Mucosa of descending colon (tissue), 3 donors: ENCODE data around the gene C5orf63. TPM values are rescaled to one million over a fixed set of nuclear protein-coding genes. Genes with fewer than 3 reads are reported as not detected.

Experiments
- ATAC-seq: fragments of 200-7000 bp; cut with Tn5 transposase; one replicate; pipeline ENCODE4 v1.9.1; 2020; ENCODE audit warnings: mild to moderate bottlenecking, moderate library complexity
- DNase-seq, 3 donors: peaks; one replicate each; pipeline ENCODE4 v3.0.0-alpha.2; 2020
- H3K36me3 ChIP-seq: fragments of 200-600 bp; one replicate; pipeline ENCODE4 v1.8.0; 2021; ENCODE audit warnings: low read depth, mild to moderate bottlenecking
- H3K4me1 ChIP-seq: fragments of 200-600 bp; one replicate; pipeline ENCODE4 v1.8.0; 2021; ENCODE audit warnings: low read depth, mild to moderate bottlenecking
- H3K4me3 ChIP-seq: fragments of 200-600 bp; one replicate; pipeline ENCODE4 v1.8.0; 2021; ENCODE audit warnings: mild to moderate bottlenecking
- H3K9me3 ChIP-seq: fragments of 200-600 bp; one replicate; pipeline ENCODE4 v1.8.0; 2021; ENCODE audit warnings: mild to moderate bottlenecking
- CTCF ChIP-seq: fragments of 200-600 bp; IDR thresholded peaks from one replicate; pipeline ENCODE4 v1.8.0; 2022; ENCODE audit warnings: antibody characterized with exemption, mild to moderate bottlenecking
- intact Hi-C, 2 donors: fragments of 100-400 bp; cut with DNase I in 1 of 2; cut with micrococcal nuclease in 1 of 2; formaldehyde crosslinking; loops; one replicate each; pipeline versions ENCODE4 v1.11.0 to v1.11.1; 2022; cut with DNase I, micrococcal nuclease
- total RNA-seq, 3 donors: library from RNA; stranded (reverse); fragmentation: NEBNext Ultra II Directional in 2 of 3; extraction: Animal tissue kit (Norgen Biotek cat#: 25700) in 2 of 3; gene quantifications; one replicate each; pipeline versions ENCODE4 v1.2.1 to v1.2.4, GENCODE V29; 2021 to 2023
- donor health status: DM: no; HTN: no; CAD: no; lungs with moderate emphysema.
- donor health status: DM: no; HTN: no; CAD: no.
- donor health status: DM: no; HTN: yes; CAD: no.

C5orf63 gene
- total RNA-seq, 3 donors from 2014 or later: 13.7 to 22.6 (median 14.9) TPM

- Histone ChIP-seq H3K4me3 (no peak overlapping the region), H3K9me3 (no peaks in the 10 kb centered on the region), H3K36me3 (no peaks in the 10 kb centered on the region), H3K4me1 (peaks cover 18% of the 10 kb centered on the region)
- intact Hi-C loops: no loop called here
- ATAC-seq: peak; percentile 95
- DNase-seq: no peak
- TF ChIP-seq CTCF: no peak
These were observed 58.7 kb downstream of the C5orf63 start for GRCh38 chr5:127014573-127014972.

GRCh38 chr5:127013407-127013806 lies 59.9 kb downstream of the C5orf63 start:
- no peak for DNase-seq
- Histone ChIP-seq H3K9me3 (no peaks in the 10 kb centered on the region), H3K4me3 (no peak overlapping the region), H3K36me3 (no peaks in the 10 kb centered on the region), H3K4me1 (peaks cover 18% of the 10 kb centered on the region)
- no peak for TF ChIP-seq CTCF
- intact Hi-C loops: no loop called here
- no peak for ATAC-seq

- ATAC-seq (no peak), DNase-seq (no peak)
- Histone ChIP-seq H3K4me1 (peaks cover 18% of the 10 kb centered on the region), H3K4me3 (no peak overlapping the region), H3K36me3 (no peaks in the 10 kb centered on the region), H3K9me3 (no peaks in the 10 kb centered on the region)
- intact Hi-C loops: no loop called here
- no peak for TF ChIP-seq CTCF
These were observed 60.4 kb downstream of the C5orf63 start for GRCh38 chr5:127012916-127013315.

- no peak for TF ChIP-seq CTCF
- Histone ChIP-seq H3K36me3 (no peaks in the 10 kb centered on the region), H3K4me3 (no peak overlapping the region), H3K4me1 (peaks cover 18% of the 10 kb centered on the region), H3K9me3 (no peaks in the 10 kb centered on the region)
- intact Hi-C loops: no loop called here
- DNase-seq: no peak
- ATAC-seq: no peak
These were observed 61.2 kb downstream of the C5orf63 start for GRCh38 chr5:127011961-127012644.

- Histone ChIP-seq H3K9me3 (no peaks in the 10 kb centered on the region), H3K4me1 (peaks cover 23% of the 10 kb centered on the region), H3K4me3 (no peak overlapping the region), H3K36me3 (no peaks in the 10 kb centered on the region)
- intact Hi-C loops: no loop called here
- ATAC-seq (no peak), DNase-seq (no peak)
- TF ChIP-seq CTCF: no peak
These were observed 62.1 kb downstream of the C5orf63 start for GRCh38 chr5:127011153-127011552.

- peaks cover 21% of the 10 kb centered on the region for H3K4me1 ChIP-seq
- no peak overlapping the region for H3K4me3 ChIP-seq
- no peaks in the 10 kb centered on the region for H3K36me3 ChIP-seq
- DNase-seq (no peak), ATAC-seq (no peak)
- H3K9me3 ChIP-seq: no peaks in the 10 kb centered on the region
- intact Hi-C loops: no loop called here
- no peak for TF ChIP-seq CTCF
These were observed 62.9 kb downstream of the C5orf63 start for GRCh38 chr5:127010362-127010761.
